Ascending aorta (tissue), 2 donors: Measurements from ENCODE around the gene PRKCB. TPM values are rescaled to one million over a fixed set of nuclear protein-coding genes. Genes with fewer than 3 reads are reported as not detected.

Source experiments
- DNase-seq, 2 donors: peaks; one replicate each; pipeline ENCODE4 v3.0.0-alpha.2; 2019; ENCODE audit warnings: low spot score in 2 of 2
- H3K27ac ChIP-seq, 2 donors: fragments of 200-600 bp; sonication (generic); one replicate each; pipeline ENCODE4 v1.5.1; 2016 to 2017; ENCODE audit warnings: mild to moderate bottlenecking in 1 of 2
- H3K27me3 ChIP-seq: fragments of 200-600 bp; sonication (generic); one replicate; pipeline ENCODE4 v1.5.1; 2017
- H3K36me3 ChIP-seq, 2 donors: fragments of 200-600 bp; sonication (generic); one replicate each; pipeline ENCODE4 v1.5.1; 2016
- H3K4me1 ChIP-seq, 2 donors: fragments of 200-600 bp; sonication (generic); one replicate each; pipeline ENCODE4 v1.5.1; 2016 to 2017; ENCODE audit warnings: mild to moderate bottlenecking in 1 of 2
- H3K4me3 ChIP-seq, 2 donors: fragments of 200-600 bp; sonication (generic); one replicate each; pipeline ENCODE4 v1.5.1; 2016 to 2017; ENCODE audit warnings: mild to moderate bottlenecking in 1 of 2
- H3K9me3 ChIP-seq, 2 donors: fragments of 200-600 bp; sonication (generic); one replicate each; pipeline ENCODE4 v1.5.1; 2016
- intact Hi-C: fragments of 100-400 bp; cut with DNase I; formaldehyde crosslinking; loops from one replicate; pipeline ENCODE4 v1.15.1; 2023
- total RNA-seq: library from RNA; depleted of rRNA; stranded (reverse); fragments of >200 nt; gene quantifications from one replicate; pipeline ENCODE4 v1.1.0, GENCODE V29; 2016
- TF ChIP-seq, protein P1 (sequence below), 3 experiments: fragments of 200-600 bp in 2 of 3; fragments of 450-650 bp in 1 of 3; sonication (generic) in 2 of 3; IDR thresholded peaks; one replicate each; pipeline ENCODE4 v1.5.1; 2016 to 2019; ENCODE audit warnings: antibody characterized with exemption in 3 of 3, mild to moderate bottlenecking in 1 of 3, moderate library complexity in 1 of 3

The PRKCB gene
- total RNA-seq, 1 donor from 2014 or later = 1.2 TPM

DNA sequence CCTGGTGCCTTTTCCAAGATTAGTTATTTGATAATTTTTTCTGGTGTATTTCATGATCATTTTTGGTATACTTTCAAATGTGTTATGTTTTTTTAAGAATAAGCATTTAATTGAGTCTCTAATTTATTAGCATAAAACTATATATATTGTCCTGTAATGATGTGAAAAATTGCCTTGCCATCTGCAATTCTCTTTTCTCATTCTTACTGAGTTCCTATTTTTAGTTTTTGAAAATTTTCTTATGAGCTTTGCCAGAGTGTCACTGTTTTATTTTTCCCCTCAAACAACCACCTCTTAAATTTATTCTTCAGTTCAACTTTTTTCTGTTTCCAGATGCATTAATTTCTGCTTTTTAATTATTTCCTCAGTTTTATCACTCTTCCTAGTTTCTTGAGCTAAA, 59.3 kb downstream of the PRKCB start:
- intact Hi-C loops = no loop called here
- no peak for DNase-seq
- no peaks in the 10 kb centered on the region for H3K4me1 ChIP-seq
- no peaks in the 10 kb centered on the region for H3K27me3 ChIP-seq
- no peaks in the 10 kb centered on the region for H3K9me3 ChIP-seq
- no peak overlapping the region for H3K4me3 ChIP-seq
- H3K27ac ChIP-seq = no peak overlapping the region
- no peaks in the 10 kb centered on the region for H3K36me3 ChIP-seq
- TF ChIP-seq, protein P1, sequence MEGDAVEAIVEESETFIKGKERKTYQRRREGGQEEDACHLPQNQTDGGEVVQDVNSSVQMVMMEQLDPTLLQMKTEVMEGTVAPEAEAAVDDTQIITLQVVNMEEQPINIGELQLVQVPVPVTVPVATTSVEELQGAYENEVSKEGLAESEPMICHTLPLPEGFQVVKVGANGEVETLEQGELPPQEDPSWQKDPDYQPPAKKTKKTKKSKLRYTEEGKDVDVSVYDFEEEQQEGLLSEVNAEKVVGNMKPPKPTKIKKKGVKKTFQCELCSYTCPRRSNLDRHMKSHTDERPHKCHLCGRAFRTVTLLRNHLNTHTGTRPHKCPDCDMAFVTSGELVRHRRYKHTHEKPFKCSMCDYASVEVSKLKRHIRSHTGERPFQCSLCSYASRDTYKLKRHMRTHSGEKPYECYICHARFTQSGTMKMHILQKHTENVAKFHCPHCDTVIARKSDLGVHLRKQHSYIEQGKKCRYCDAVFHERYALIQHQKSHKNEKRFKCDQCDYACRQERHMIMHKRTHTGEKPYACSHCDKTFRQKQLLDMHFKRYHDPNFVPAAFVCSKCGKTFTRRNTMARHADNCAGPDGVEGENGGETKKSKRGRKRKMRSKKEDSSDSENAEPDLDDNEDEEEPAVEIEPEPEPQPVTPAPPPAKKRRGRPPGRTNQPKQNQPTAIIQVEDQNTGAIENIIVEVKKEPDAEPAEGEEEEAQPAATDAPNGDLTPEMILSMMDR (IDR thresholded peaks at IDR 0.05) = no peak

DNA sequence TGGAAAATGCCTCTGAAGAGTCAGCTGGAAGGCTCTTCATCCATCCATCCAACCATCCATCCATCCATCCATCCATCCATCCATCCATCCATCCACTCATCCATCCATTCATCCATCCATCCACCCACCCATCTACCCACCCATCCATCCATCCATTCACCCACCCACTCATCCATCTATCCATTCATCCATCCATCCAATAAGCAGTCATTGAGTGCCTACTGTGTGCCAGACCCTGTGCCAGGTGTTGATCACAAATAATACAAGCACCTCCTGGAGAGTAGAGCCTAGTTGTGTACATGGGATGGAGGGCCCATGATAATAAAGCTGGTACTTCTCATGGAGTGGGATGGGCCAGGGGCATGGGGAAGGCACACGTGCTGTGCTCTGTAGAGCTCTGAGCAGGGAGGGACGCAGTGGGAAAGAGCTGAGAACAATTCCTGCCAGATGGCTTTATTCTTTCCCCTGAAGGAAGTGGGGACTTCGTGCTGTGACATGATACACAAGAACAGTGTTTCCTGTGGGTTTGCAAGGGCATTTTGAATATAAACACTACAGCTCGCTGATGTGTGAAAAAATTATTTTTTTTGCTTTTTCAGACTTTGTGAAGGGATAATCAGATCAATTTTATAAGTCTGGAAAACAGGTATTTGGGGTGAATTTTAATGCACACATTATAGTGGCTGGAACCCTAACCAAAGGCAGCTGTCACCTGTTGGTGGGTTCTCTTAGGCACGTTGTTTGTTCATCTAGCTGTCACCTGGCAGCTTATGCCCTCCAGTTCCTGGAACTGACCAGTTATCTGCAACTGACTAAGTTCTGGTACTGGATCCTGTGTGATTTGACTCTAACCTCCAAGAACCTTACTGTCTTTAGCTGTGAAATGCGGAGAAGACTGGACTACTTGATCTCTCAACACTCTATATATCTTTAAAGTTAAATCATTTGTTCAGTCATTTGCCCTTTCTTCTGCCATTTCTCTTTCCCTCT, 61.3 kb downstream of the PRKCB start:
- DNase-seq = no peak
- intact Hi-C loops = no loop called here
- TF ChIP-seq, protein P1 (IDR thresholded peaks at IDR 0.05) = no peak
- no peak overlapping the region for H3K27ac ChIP-seq
- H3K36me3 ChIP-seq = no peaks in the 10 kb centered on the region
- no peaks in the 10 kb centered on the region for H3K27me3 ChIP-seq
- no peak overlapping the region for H3K4me3 ChIP-seq
- H3K4me1 ChIP-seq = no peaks in the 10 kb centered on the region
- H3K9me3 ChIP-seq = no peaks in the 10 kb centered on the region

DNA sequence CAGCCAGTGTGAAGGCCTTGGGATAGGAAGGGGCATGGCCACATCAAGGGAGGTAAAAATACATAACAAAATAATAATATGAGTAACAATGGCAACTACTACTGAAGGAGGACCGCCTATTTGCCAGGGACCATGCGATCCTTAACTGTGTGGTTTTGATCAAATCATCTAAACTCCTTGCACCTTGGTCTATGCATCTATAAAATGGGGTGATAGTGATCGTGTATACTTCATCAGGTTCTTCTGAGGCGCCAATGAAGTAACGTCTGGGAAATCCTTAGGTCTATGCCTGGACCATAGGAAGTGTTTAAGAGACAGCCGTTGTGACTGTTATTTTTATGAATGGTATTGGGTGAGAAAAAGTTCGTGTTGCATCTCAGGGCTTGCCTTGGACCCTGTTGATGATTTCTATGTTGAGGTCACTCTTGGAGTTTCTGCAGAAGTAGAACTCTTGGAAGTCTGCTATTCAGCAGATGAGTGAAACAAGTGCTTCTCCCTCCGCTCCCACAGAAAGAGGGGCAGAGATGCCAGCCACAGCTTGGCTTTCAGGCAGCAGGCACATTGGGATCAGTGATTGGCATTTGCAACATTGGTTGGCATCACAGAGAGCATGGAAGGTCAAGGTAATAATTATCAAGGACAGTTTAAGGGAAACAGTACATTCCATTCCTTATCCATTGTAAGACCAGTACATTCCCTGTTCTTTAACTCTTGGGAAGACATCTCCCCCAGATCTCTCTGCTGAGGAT, 63.1 kb downstream of the PRKCB start:
- Histone ChIP-seq H3K36me3 (no peaks in the 10 kb centered on the region), H3K27ac (no peak overlapping the region), H3K9me3 (no peaks in the 10 kb centered on the region), H3K4me1 (no peaks in the 10 kb centered on the region), H3K4me3 (no peak overlapping the region), H3K27me3 (no peaks in the 10 kb centered on the region)
- TF ChIP-seq, protein P1 (IDR thresholded peaks at IDR 0.05) = no peak
- intact Hi-C loops = no loop called here
- no peak for DNase-seq

DNA sequence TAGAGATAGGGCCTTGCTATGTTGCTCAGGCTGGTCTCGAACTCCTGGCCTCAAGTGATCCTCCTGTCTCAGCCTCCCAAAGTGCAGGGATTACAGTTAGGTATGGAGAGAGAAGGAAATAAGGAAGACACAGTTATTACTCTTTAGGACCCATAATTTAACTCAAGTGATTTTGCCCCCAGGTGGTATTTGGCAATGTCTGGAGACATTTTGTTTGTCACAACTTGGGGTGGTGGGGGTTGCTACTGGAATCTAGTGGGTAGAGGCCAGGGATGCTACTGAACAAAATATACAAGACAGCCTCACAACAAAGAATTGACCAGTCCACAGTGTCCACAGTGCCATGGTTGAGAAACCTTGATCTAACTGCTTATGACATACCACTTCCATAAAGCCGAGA, 64.1 kb downstream of the PRKCB start:
- Histone ChIP-seq H3K4me1 (peaks cover 0 to 4% of the 10 kb centered on the region in 2 donors), H3K4me3 (no peak overlapping the region), H3K9me3 (no peaks in the 10 kb centered on the region), H3K27me3 (no peaks in the 10 kb centered on the region), H3K36me3 (no peaks in the 10 kb centered on the region), H3K27ac (no peak overlapping the region)
- TF ChIP-seq, protein P1 (IDR thresholded peaks at IDR 0.05) = no peak
- DNase-seq = no peak
- intact Hi-C loops = no loop called here

DNA sequence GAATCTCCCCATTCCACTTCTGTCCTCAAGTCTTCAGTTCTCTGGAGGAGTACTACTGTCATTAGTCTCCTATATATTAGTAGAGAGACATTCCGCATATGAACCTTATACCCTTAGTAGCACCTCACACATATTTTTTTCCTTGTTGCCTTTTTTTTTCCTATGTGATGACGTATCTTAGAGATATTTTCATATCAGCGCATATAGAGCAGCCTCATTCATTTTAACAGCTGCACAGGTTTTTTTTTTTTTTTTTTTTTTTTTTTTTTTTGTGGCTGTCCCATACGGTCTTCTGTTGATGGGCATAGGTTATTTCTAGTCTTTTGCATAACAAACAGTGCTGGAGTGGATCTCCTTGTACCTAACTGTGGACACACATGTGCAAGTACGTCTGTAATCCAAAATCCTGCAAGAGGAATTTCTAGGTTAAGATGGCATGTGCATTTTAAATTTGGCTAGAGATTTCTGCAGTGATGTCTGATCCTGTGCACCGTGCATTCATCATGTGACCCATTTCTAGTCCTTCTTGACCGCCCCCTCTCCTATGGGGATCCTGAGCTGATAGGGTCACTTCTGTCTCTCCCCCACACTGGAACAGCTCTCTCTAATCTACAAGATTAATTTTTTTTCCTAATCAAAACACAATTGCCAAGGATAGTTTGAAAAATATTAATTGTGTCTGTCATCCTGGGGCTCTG, 64.8 kb downstream of the PRKCB start:
- peaks cover 0 to 10% of the 10 kb centered on the region in 2 donors for H3K4me1 ChIP-seq
- no peaks in the 10 kb centered on the region for H3K27me3 ChIP-seq
- H3K36me3 ChIP-seq = no peaks in the 10 kb centered on the region
- TF ChIP-seq, protein P1 (IDR thresholded peaks at IDR 0.05) = no peak
- H3K9me3 ChIP-seq = no peaks in the 10 kb centered on the region
- H3K4me3 ChIP-seq = no peak overlapping the region
- DNase-seq = no peak
- no peak overlapping the region for H3K27ac ChIP-seq
- intact Hi-C loops = no loop called here
